Ishikawa (cell line): ENCODE data around the gene LVRN.

Experiments used
- CEBPB ChIP-seq: IDR thresholded peaks from 2 replicates; pipeline ENCODE4 v1.6.1; 2012
- CREB1 ChIP-seq: IDR thresholded peaks from 2 replicates; pipeline ENCODE4 v1.6.1; 2012; ENCODE audit warnings: low read depth
- EGR1 ChIP-seq: IDR thresholded peaks from 2 replicates; pipeline ENCODE4 v1.6.1; 2012
- EP300 ChIP-seq: IDR thresholded peaks from 2 replicates; pipeline ENCODE4 v1.6.1; 2012; ENCODE audit warnings: borderline replicate concordance
- FOXM1 ChIP-seq: IDR thresholded peaks from 2 replicates; pipeline ENCODE4 v1.6.1; 2012; ENCODE audit warnings: low read depth, borderline replicate concordance
- TAF1 ChIP-seq: IDR thresholded peaks from 2 replicates; pipeline ENCODE4 v1.6.1; 2012; ENCODE audit warnings: low read depth, mild to moderate bottlenecking
- TEAD4 ChIP-seq: IDR thresholded peaks from 2 replicates; pipeline ENCODE4 v1.6.1; 2012
- ZBTB7A ChIP-seq: IDR thresholded peaks from 2 replicates; pipeline ENCODE4 v1.6.1; 2012; ENCODE audit warnings: low read depth

- TF ChIP-seq CREB1 = no peak
- no peak for TF ChIP-seq EP300
- TF ChIP-seq ZBTB7A = no peak
- TF ChIP-seq TEAD4 = no peak
- TF ChIP-seq CEBPB = no peak
- TF ChIP-seq FOXM1 = no peak
- TF ChIP-seq EGR1 = no peak
- TF ChIP-seq TAF1 = no peak
Observed at GRCh38 chr5:116011046-116011445, 48.8 kb downstream of the LVRN start.
